ENCODE measurements around the gene NPHP4.

NPHP4 gene

GRCh38 chr1:5877683-5878530 lies 114.3 kb downstream of the NPHP4 start:
- DNase-seq (ENCODE audit: low read depth in 2 of 2): no peak

GRCh38 chr1:5877001-5877400 lies 115.2 kb downstream of the NPHP4 start:
- no peak for DNase-seq (ENCODE audit: low read depth in 2 of 2)

- no peak for DNase-seq (ENCODE audit: low read depth in 2 of 2)
These were observed 116.1 kb downstream of the NPHP4 start for GRCh38 chr1:5876094-5876650.

- DNase-seq (ENCODE audit: low read depth in 2 of 2): no peak
These were observed 116.8 kb downstream of the NPHP4 start for GRCh38 chr1:5875345-5875910.

GRCh38 chr1:5874416-5875110 lies 117.7 kb downstream of the NPHP4 start:
- no peak for DNase-seq (ENCODE audit: low read depth in 2 of 2)

- no peak for DNase-seq (ENCODE audit: low read depth in 2 of 2)
These were observed 118.7 kb downstream of the NPHP4 start for GRCh38 chr1:5873556-5873955.

GRCh38 chr1:5872886-5873285 lies 119.3 kb downstream of the NPHP4 start:
- DNase-seq (ENCODE audit: low read depth in 2 of 2): no peak

- no peak for DNase-seq (ENCODE audit: low read depth in 2 of 2)
These were observed 123.2 kb downstream of the NPHP4 start for GRCh38 chr1:5868931-5869500.

GRCh38 chr1:5865774-5866173 lies 126.5 kb downstream of the NPHP4 start:
- no peak for DNase-seq (ENCODE audit: low read depth in 2 of 2)

GRCh38 chr1:5865056-5865455 lies 127.2 kb downstream of the NPHP4 start:
- DNase-seq (ENCODE audit: low read depth in 2 of 2): no peak

- no peak for DNase-seq (ENCODE audit: low read depth in 2 of 2)
These were observed 128.0 kb downstream of the NPHP4 start for GRCh38 chr1:5864256-5864655.

GRCh38 chr1:5863238-5863637 lies 129.0 kb downstream of the NPHP4 start:
- DNase-seq (ENCODE audit: low read depth in 2 of 2): no peak

- DNase-seq (ENCODE audit: low read depth in 2 of 2): no peak
These were observed 130.1 kb downstream of the NPHP4 start for GRCh38 chr1:5861871-5862825.

GRCh38 chr1:5860277-5860676 lies 131.9 kb downstream of the NPHP4 start:
- DNase-seq (ENCODE audit: low read depth in 2 of 2): no peak

GRCh38 chr1:5859766-5860165 lies 132.5 kb downstream of the NPHP4 start:
- DNase-seq (ENCODE audit: low read depth in 2 of 2): no peak

- no peak for DNase-seq (ENCODE audit: low read depth in 2 of 2)
These were observed 133.3 kb downstream of the NPHP4 start for GRCh38 chr1:5858844-5859407.

- DNase-seq (ENCODE audit: low read depth in 2 of 2): no peak
These were observed 134.0 kb downstream of the NPHP4 start for GRCh38 chr1:5858246-5858645.

- no peak for DNase-seq (ENCODE audit: low read depth in 2 of 2)
These were observed 134.6 kb downstream of the NPHP4 start for GRCh38 chr1:5857508-5858090.

- DNase-seq (ENCODE audit: low read depth in 2 of 2): no peak
These were observed 135.2 kb downstream of the NPHP4 start for GRCh38 chr1:5857011-5857410.

GRCh38 chr1:5856246-5856815 lies 135.9 kb downstream of the NPHP4 start:
- no peak for DNase-seq (ENCODE audit: low read depth in 2 of 2)

Data from activated CD4-positive, alpha-beta T cell treated with anti-CD3 and anti-CD28 coated beads for 24 hours (primary cell).